ENCODE results near the gene GINS1.
"Not testable (repeated sequence)": the region's sequence is repeated elsewhere in the genome, so short reads cannot be mapped to it uniquely, and the experiment has no call there.

GINS1 gene

GRCh38 chr20:25399037-25399430 is 8.4 kb upstream of the GINS1 start:
- H3K9me3 ChIP-seq = peaks cover 14% of the 10 kb centered on the region
- no peak for TF ChIP-seq CTCF (IDR thresholded peaks at IDR 0.05)
- peaks cover 9% of the 10 kb centered on the region for H3K27me3 ChIP-seq
- H3K27ac ChIP-seq = no peak overlapping the region
- H3K4me1 ChIP-seq (ENCODE audit: control insufficient read depth in 1 of 2, insufficient read depth in 1 of 2, low read depth in 1 of 2, low read length in 1 of 2) = no peaks in the 10 kb centered on the region
- H3K4me3 ChIP-seq (ENCODE audit: low read depth in 1 of 2, low read length in 1 of 2) = no peak overlapping the region
- no peaks in the 10 kb centered on the region for H3K36me3 ChIP-seq

GRCh38 chr20:25400291-25400732 is 7.2 kb upstream of the GINS1 start:
- not testable (repeated sequence) for H3K4me3 ChIP-seq (ENCODE audit: low read depth in 1 of 2, low read length in 1 of 2); H3K36me3 ChIP-seq; H3K27ac ChIP-seq; H3K4me1 ChIP-seq (ENCODE audit: control insufficient read depth in 1 of 2, insufficient read depth in 1 of 2, low read depth in 1 of 2, low read length in 1 of 2); H3K27me3 ChIP-seq
- peaks cover 14% of the 10 kb centered on the region for H3K9me3 ChIP-seq

GRCh38 chr20:25402583-25402982 is 4.9 kb upstream of the GINS1 start:
- no peak overlapping the region for H3K4me3 ChIP-seq (ENCODE audit: low read depth in 1 of 2, low read length in 1 of 2)
- peaks cover 2 to 7% of the 10 kb centered on the region in 2 experiments for H3K4me1 ChIP-seq (ENCODE audit: control insufficient read depth in 1 of 2, insufficient read depth in 1 of 2, low read depth in 1 of 2, low read length in 1 of 2)
- no peak for TF ChIP-seq CTCF (IDR thresholded peaks at IDR 0.05)
- H3K36me3 ChIP-seq = no peaks in the 10 kb centered on the region
- H3K27ac ChIP-seq = no peak overlapping the region
- H3K27me3 ChIP-seq = peaks cover 9% of the 10 kb centered on the region
- peaks cover 14% of the 10 kb centered on the region for H3K9me3 ChIP-seq

- peaks cover 14 to 18% of the 10 kb centered on the region in 2 experiments for H3K4me1 ChIP-seq (ENCODE audit: control insufficient read depth in 1 of 2, insufficient read depth in 1 of 2, low read depth in 1 of 2, low read length in 1 of 2)
- H3K27ac ChIP-seq = no peak overlapping the region
- H3K9me3 ChIP-seq = peaks cover under 1% of the 10 kb centered on the region
- H3K4me3 ChIP-seq (ENCODE audit: low read depth in 1 of 2, low read length in 1 of 2) = peak overlapping the region; percentile 66 to 69
- H3K36me3 ChIP-seq = no peaks in the 10 kb centered on the region
- H3K27me3 ChIP-seq = no peaks in the 10 kb centered on the region
- TF ChIP-seq CTCF (IDR thresholded peaks at IDR 0.05) = no peak
Measured at GRCh38 chr20:25408170-25408547, 686 bp downstream of the GINS1 start.

GRCh38 chr20:25408890-25409289 is 1.4 kb downstream of the GINS1 start:
- Histone ChIP-seq H3K4me1 (ENCODE audit: control insufficient read depth in 1 of 2, insufficient read depth in 1 of 2, low read depth in 1 of 2, low read length in 1 of 2) (peaks cover 14 to 18% of the 10 kb centered on the region in 2 experiments), H3K36me3 (no peaks in the 10 kb centered on the region), H3K27me3 (no peaks in the 10 kb centered on the region), H3K4me3 (ENCODE audit: low read depth in 1 of 2, low read length in 1 of 2) (no peak overlapping the region), H3K9me3 (no peaks in the 10 kb centered on the region), H3K27ac (no peak overlapping the region)
- TF ChIP-seq CTCF (IDR thresholded peaks at IDR 0.05) = no peak

- Histone ChIP-seq H3K27ac (no peak overlapping the region), H3K4me1 (ENCODE audit: control insufficient read depth in 1 of 2, insufficient read depth in 1 of 2, low read depth in 1 of 2, low read length in 1 of 2) (no peaks in the 10 kb centered on the region), H3K4me3 (ENCODE audit: low read depth in 1 of 2, low read length in 1 of 2) (no peak overlapping the region)
Measured at GRCh38 chr20:25418776-25419175, 11.3 kb downstream of the GINS1 start.

More at GRCh38 chr20:25418776-25419175, 11.3 kb downstream of the GINS1 start:
- Histone ChIP-seq H3K36me3 (peaks cover 11% of the 10 kb centered on the region), H3K27me3 (no peaks in the 10 kb centered on the region), H3K9me3 (no peaks in the 10 kb centered on the region)
- TF ChIP-seq CTCF (IDR thresholded peaks at IDR 0.05) = no peak
